Osteoblast (primary cell): ENCODE results near the gene BBOX1. TPM values are rescaled to one million over a fixed set of nuclear protein-coding genes. Genes with fewer than 3 reads are reported as not detected.
A peak's percentile ranks its signal among the peaks of the same experiment; 100 is the strongest.
"Not testable (repeated sequence)": the region's sequence is repeated elsewhere in the genome, so short reads cannot be mapped to it uniquely, and the experiment has no call there.

Experiments used
- DNase-seq: peaks from one replicate; pipeline ENCODE4 v3.0.0; 2011; ENCODE audit warnings: low spot score, mixed read lengths; ENCODE audit not compliant: insufficient read length; ENCODE audit errors: missing footprints
- H2AFZ ChIP-seq: 2 replicates; pipeline ENCODE4 v1.6.0; 2011; ENCODE audit warnings: mild to moderate bottlenecking, low read length
- H3K27ac ChIP-seq: 2 replicates; pipeline ENCODE4 v1.5.1; 2011; ENCODE audit warnings: mild to moderate bottlenecking, low read depth, low read length, moderate library complexity
- H3K27me3 ChIP-seq: 2 replicates; pipeline ENCODE4 v1.6.0; 2012; ENCODE audit warnings: mild to moderate bottlenecking, control low read depth, inconsistent platforms, low read length, moderate library complexity; ENCODE audit not compliant: insufficient read depth
- H3K36me3 ChIP-seq: 2 replicates; pipeline ENCODE4 v1.5.1; 2011; ENCODE audit warnings: mild to moderate bottlenecking, low read length, control low read depth, moderate library complexity; ENCODE audit not compliant: insufficient read depth
- H3K4me1 ChIP-seq: 2 replicates; pipeline ENCODE4 v1.5.1; 2011; ENCODE audit warnings: mild to moderate bottlenecking, low read length, control low read depth, moderate library complexity; ENCODE audit not compliant: insufficient read depth
- H3K4me2 ChIP-seq: 2 replicates; pipeline ENCODE4 v1.6.0; 2011; ENCODE audit warnings: mild to moderate bottlenecking, low read length; ENCODE audit not compliant: insufficient read depth
- H3K4me3 ChIP-seq: fragments of 200-600 bp; sonication (generic); 3 replicates; pipeline ENCODE4 v1.5.1; 2012; ENCODE audit warnings: mild to moderate bottlenecking, low read length, inconsistent platforms; ENCODE audit not compliant: insufficient read depth
- H3K79me2 ChIP-seq: 2 replicates; pipeline ENCODE4 v1.6.0; 2012; ENCODE audit warnings: mild to moderate bottlenecking, low read length, control low read depth, inconsistent platforms; ENCODE audit not compliant: insufficient read depth
- H3K9me3 ChIP-seq: 2 replicates; pipeline ENCODE4 v1.5.1; 2011; ENCODE audit warnings: low read depth, low read length, control low read depth
- H4K20me1 ChIP-seq: 2 replicates; pipeline ENCODE4 v1.6.0; 2012; ENCODE audit warnings: mild to moderate bottlenecking, low read length, control low read depth; ENCODE audit not compliant: insufficient read depth
- total RNA-seq: library from RNA; depleted of rRNA; stranded (reverse); fragments of >200 nt; gene quantifications from 2 replicates; pipeline ENCODE4 v1.2.3, GENCODE V29; 2012
- TF ChIP-seq, protein P1 (sequence below): IDR thresholded peaks from 2 replicates; pipeline ENCODE4 v1.5.1; 2011; ENCODE audit warnings: mild to moderate bottlenecking, low read depth, low read length, moderate library complexity; ENCODE audit errors: extremely low read depth

Gene BBOX1
- total RNA-seq, 1 donor = 0.36 TPM

DNA sequence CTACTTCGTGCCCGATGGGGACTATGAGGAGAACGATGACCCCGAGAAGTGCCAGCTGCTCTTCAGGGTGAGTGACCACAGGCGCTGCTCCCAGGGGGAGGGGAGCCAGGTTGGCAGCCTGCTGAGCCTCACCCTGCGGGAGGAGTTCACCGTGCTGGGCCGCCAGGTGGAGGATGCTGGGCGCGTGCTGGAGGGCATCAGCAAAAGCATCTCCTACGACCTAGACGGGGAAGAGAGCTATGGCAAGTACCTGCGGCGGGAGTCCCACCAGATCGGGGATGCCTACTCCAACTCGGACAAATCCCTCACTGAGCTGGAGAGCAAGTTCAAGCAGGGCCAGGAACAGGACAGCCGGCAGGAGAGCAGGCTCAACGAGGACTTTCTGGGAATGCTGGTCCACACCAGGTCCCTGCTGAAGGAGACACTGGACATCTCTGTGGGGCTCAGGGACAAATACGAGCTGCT is 46.0 kb upstream of the BBOX1 start:
- Histone ChIP-seq H3K4me1 (peaks cover 20% of the 10 kb centered on the region), H3K27me3 (no peaks in the 10 kb centered on the region), H3K9me3 (no peaks in the 10 kb centered on the region), H3K4me3 (peak overlapping the region; percentile 83), H3K4me2 (peak overlapping the region; percentile 86), H4K20me1 (no peaks in the 10 kb centered on the region), H3K79me2 (peaks cover 6% of the 10 kb centered on the region), H3K36me3 (no peaks in the 10 kb centered on the region), H3K27ac (no peak overlapping the region), H2AFZ (peak overlapping the region; percentile 91)
- TF ChIP-seq, protein P1, sequence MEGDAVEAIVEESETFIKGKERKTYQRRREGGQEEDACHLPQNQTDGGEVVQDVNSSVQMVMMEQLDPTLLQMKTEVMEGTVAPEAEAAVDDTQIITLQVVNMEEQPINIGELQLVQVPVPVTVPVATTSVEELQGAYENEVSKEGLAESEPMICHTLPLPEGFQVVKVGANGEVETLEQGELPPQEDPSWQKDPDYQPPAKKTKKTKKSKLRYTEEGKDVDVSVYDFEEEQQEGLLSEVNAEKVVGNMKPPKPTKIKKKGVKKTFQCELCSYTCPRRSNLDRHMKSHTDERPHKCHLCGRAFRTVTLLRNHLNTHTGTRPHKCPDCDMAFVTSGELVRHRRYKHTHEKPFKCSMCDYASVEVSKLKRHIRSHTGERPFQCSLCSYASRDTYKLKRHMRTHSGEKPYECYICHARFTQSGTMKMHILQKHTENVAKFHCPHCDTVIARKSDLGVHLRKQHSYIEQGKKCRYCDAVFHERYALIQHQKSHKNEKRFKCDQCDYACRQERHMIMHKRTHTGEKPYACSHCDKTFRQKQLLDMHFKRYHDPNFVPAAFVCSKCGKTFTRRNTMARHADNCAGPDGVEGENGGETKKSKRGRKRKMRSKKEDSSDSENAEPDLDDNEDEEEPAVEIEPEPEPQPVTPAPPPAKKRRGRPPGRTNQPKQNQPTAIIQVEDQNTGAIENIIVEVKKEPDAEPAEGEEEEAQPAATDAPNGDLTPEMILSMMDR = no peak
- no peak for DNase-seq

DNA sequence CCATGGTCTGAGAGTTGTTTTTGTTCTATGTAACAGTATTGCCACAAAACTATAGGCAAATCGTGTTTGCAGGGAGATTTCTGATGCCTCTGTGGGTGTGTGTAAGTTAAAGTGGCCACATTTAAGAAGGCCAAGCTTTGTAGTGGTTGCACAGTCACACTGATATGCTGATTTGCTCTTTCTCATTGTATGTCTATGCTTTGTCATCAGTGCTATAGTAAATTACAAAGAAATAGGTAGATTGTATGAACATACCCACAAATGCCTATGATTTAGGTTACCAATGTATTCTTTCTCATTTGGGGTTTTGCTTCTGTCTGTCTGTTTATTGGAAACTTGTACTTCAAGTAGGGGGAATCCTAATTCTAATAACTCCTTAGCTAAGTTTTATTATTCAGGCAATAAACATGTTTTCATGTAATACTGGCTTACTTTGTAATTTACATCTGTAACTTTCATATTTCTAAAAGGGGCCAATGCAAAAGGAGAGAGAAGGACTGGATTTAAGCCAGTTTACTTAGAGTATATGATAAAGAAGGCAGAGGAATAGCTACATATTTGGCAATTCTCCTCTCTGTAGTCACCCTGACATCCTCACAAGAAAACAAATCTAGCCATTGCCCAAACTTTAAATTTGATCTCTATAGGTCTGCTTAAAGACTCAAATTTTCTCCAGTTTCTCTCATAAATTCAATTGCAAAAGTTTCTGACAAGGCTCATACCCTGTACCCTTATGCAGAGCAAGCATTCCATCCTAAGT is 44.7 kb upstream of the BBOX1 start:
- no peaks in the 10 kb centered on the region for H3K27me3 ChIP-seq
- H3K4me3 ChIP-seq = no peak overlapping the region
- H3K36me3 ChIP-seq = no peaks in the 10 kb centered on the region
- H3K79me2 ChIP-seq = peaks cover 6% of the 10 kb centered on the region
- no peak overlapping the region for H3K4me2 ChIP-seq
- DNase-seq = no peak
- no peaks in the 10 kb centered on the region for H3K9me3 ChIP-seq
- H4K20me1 ChIP-seq = no peaks in the 10 kb centered on the region
- no peak overlapping the region for H2AFZ ChIP-seq
- peaks cover 20% of the 10 kb centered on the region for H3K4me1 ChIP-seq
- TF ChIP-seq, protein P1 = no peak
- H3K27ac ChIP-seq = no peak overlapping the region

- Histone ChIP-seq H3K9me3 (no peaks in the 10 kb centered on the region), H3K36me3 (no peaks in the 10 kb centered on the region), H3K27me3 (no peaks in the 10 kb centered on the region), H3K27ac (no peak overlapping the region), H4K20me1 (no peaks in the 10 kb centered on the region), H3K4me1 (peaks cover 8% of the 10 kb centered on the region), H3K79me2 (peaks cover 6% of the 10 kb centered on the region), H2AFZ (no peak overlapping the region), H3K4me2 (no peak overlapping the region), H3K4me3 (no peak overlapping the region)
- TF ChIP-seq, protein P1 = no peak
- no peak for DNase-seq
Observed at GRCh38 chr11:26997378-26997777, 43.2 kb upstream of the BBOX1 start.

GRCh38 chr11:27001136-27001730 is 39.4 kb upstream of the BBOX1 start:
- H3K27ac ChIP-seq = peak overlapping the region; percentile 28
- DNase-seq, H3K79me2 ChIP-seq, H3K4me3 ChIP-seq, H3K4me2 ChIP-seq, H2AFZ ChIP-seq, H3K9me3 ChIP-seq, H3K27me3 ChIP-seq, H3K36me3 ChIP-seq, H4K20me1 ChIP-seq, H3K4me1 ChIP-seq: not testable (repeated sequence)
